ENCODE measurements around the gene TAF13. TPM values are rescaled to one million over a fixed set of nuclear protein-coding genes. Genes with fewer than 3 reads are reported as not detected.
"Not testable (repeated sequence)": the region's sequence is repeated elsewhere in the genome, so short reads cannot be mapped to it uniquely, and the experiment has no call there.

TAF13 gene
- total RNA-seq, 3 donors from 2014 or later, result 35.7 to 52.8 (median 36.5) TPM

GRCh38 chr1:109025694-109026093, 50.1 kb downstream of the TAF13 start:
- intact Hi-C loops (cut with DNase I, micrococcal nuclease), result no loop called here
- no peak for TF ChIP-seq CTCF (IDR thresholded peaks at IDR 0.05)
- no peak for ATAC-seq

GRCh38 chr1:109024646-109025045, 51.2 kb downstream of the TAF13 start:
- Histone ChIP-seq H3K4me1 (ENCODE audit: low read depth) (no peaks in the 10 kb centered on the region), H3K36me3 (ENCODE audit: low read depth) (no peaks in the 10 kb centered on the region), H3K4me3 (no peak overlapping the region), H3K9me3 (no peaks in the 10 kb centered on the region)
- ATAC-seq (no peak), DNase-seq (no peak)
- intact Hi-C loops (cut with DNase I, micrococcal nuclease), result no loop called here
- TF ChIP-seq CTCF (IDR thresholded peaks at IDR 0.05), result no peak

More at GRCh38 chr1:109025694-109026093, 50.1 kb downstream of the TAF13 start:
- no peaks in the 10 kb centered on the region for H3K4me1 ChIP-seq (ENCODE audit: low read depth)
- no peaks in the 10 kb centered on the region for H3K9me3 ChIP-seq
- no peaks in the 10 kb centered on the region for H3K36me3 ChIP-seq (ENCODE audit: low read depth)
- no peak for DNase-seq
- H3K4me3 ChIP-seq, result no peak overlapping the region

GRCh38 chr1:109020693-109021257, 55.0 kb downstream of the TAF13 start:
- no peak for TF ChIP-seq CTCF (IDR thresholded peaks at IDR 0.05)
- DNase-seq (no peak), ATAC-seq (no peak)
- no peaks in the 10 kb centered on the region for H3K9me3 ChIP-seq
- H3K4me1 ChIP-seq (ENCODE audit: low read depth), result no peaks in the 10 kb centered on the region
- no peaks in the 10 kb centered on the region for H3K36me3 ChIP-seq (ENCODE audit: low read depth)
- intact Hi-C loops (cut with DNase I, micrococcal nuclease), result no loop called here
- no peak overlapping the region for H3K4me3 ChIP-seq

- H3K4me1 ChIP-seq (ENCODE audit: low read depth); intact Hi-C loops (cut with DNase I, micrococcal nuclease): not testable (repeated sequence)
Observed at GRCh38 chr1:109017719-109018118, 58.1 kb downstream of the TAF13 start.

GRCh38 chr1:109017134-109017533, 58.7 kb downstream of the TAF13 start:
- ATAC-seq (no peak), DNase-seq (no peak)
- H3K4me3 ChIP-seq, result no peak overlapping the region
- H3K4me1 ChIP-seq (ENCODE audit: low read depth), result no peaks in the 10 kb centered on the region
- no peaks in the 10 kb centered on the region for H3K9me3 ChIP-seq
- intact Hi-C loops (cut with DNase I, micrococcal nuclease), result no loop called here
- H3K36me3 ChIP-seq (ENCODE audit: low read depth), result no peaks in the 10 kb centered on the region
- no peak for TF ChIP-seq CTCF (IDR thresholded peaks at IDR 0.05)

More at GRCh38 chr1:109017719-109018118, 58.1 kb downstream of the TAF13 start:
- H3K4me3 ChIP-seq; H3K9me3 ChIP-seq; H3K36me3 ChIP-seq (ENCODE audit: low read depth); ATAC-seq; DNase-seq: not testable (repeated sequence)

Other genes starting within 250 kb of the TAF13 start
- under 1 TPM in 1 of 3 donors, not detected in 2; 0.60 TPM for gene AKNAD1, start 218.9 kb downstream of the TAF13 start, total RNA-seq
- 10 to 100 TPM; 20.9 to 56.6 (median 25.9) TPM for gene GPSM2, start 199.0 kb downstream of the TAF13 start, total RNA-seq
- gene CLCC1, start 112.5 kb downstream of the TAF13 start, total RNA-seq, result 10 to 100 TPM; 19.9 to 32.1 (median 21.3) TPM
- gene WDR47, start 33.9 kb downstream of the TAF13 start, total RNA-seq, result 10 to 100 TPM in 1 of 3 donors, 1 to 10 TPM in 2; 6.5 to 25.4 (median 7.5) TPM
- 10 to 100 TPM; 38.5 to 48.1 (median 45.9) TPM for gene TMEM167B, start 14.8 kb upstream of the TAF13 start, total RNA-seq
- gene ELAPOR1, start 38.1 kb upstream of the TAF13 start, total RNA-seq, result 100 to 1,000 TPM in 2 of 3 donors, 10 to 100 TPM in 1; 30.6 to 119 (median 107) TPM
- gene SARS1, start 137.9 kb upstream of the TAF13 start, total RNA-seq, result 100 to 1,000 TPM; 124 to 143 (median 125) TPM
- gene CELSR2, start 173.5 kb upstream of the TAF13 start, total RNA-seq, result 10 to 100 TPM in 1 of 3 donors, 1 to 10 TPM in 2; 2.8 to 14.7 (median 3.2) TPM
- gene PSRC1, start 207.1 kb upstream of the TAF13 start, total RNA-seq, result 1 to 10 TPM; 3.4 to 9.0 (median 4.2) TPM
- gene MYBPHL, start 231.0 kb upstream of the TAF13 start, total RNA-seq, result not detected

Measured in mucosa of descending colon (tissue), 3 donors.